Fibroblast of pulmonary artery (primary cell): ENCODE data around the gene MEGF9.
A peak's percentile ranks its signal among the peaks of the same experiment; 100 is the strongest.

Source experiments
- DNase-seq: peaks from one replicate; pipeline ENCODE4 v3.0.0-alpha.2; 2010; ENCODE audit warnings: low read depth
- H3K4me3 ChIP-seq: replicated peaks from 2 replicates; pipeline ENCODE4 v1.5.1; 2011; ENCODE audit warnings: low read depth, mild to moderate bottlenecking, control low read depth, low read length, moderate library complexity
- TF ChIP-seq, protein P1 (sequence below): IDR thresholded peaks from 2 replicates; pipeline ENCODE4 v1.5.1; 2011; ENCODE audit warnings: mild to moderate bottlenecking, control low read depth, low read length, inconsistent platforms; ENCODE audit errors: missing control alignments

Gene MEGF9

DNA sequence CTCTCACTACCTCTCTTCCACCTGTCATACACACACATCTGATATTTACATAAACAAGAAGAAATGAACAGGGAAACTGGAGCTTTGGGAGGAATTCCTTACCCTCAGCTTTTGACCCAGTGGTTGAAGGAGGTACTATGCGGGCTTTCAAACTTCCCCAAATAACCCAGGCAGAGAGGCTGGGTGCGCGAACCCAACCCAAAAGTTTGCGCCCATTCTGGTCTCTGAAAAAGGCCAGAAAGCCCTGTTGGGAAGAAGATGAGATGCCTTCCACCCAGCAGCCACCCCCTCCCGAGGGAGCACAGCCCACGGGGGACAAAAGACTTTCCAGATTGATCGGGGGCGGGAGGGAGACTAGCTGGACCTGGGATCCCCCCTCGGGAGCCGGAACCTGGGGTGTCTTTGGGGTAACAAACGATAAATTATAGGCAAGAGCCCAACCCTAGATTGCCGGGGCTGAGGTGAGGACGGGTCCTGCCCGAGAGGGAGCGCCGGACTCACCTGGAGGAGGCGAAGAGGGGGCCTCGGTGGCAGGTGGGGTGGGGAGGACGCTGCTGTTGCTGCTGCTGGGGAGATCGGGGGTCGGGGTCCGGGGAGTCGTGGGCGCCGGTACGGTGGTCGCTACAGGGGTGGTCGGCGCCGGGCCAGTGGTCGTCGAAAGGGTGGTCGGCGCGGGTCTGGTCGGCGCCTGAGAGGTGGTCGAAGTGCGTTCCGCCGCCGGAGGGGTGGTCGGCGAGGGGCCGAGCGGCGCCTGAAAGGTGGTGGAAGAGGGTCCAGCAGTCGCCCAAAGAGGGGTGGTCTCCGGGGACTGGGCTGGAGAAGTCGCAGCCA lies 798 bp downstream of the MEGF9 start:
- no peak for DNase-seq
- TF ChIP-seq, protein P1, sequence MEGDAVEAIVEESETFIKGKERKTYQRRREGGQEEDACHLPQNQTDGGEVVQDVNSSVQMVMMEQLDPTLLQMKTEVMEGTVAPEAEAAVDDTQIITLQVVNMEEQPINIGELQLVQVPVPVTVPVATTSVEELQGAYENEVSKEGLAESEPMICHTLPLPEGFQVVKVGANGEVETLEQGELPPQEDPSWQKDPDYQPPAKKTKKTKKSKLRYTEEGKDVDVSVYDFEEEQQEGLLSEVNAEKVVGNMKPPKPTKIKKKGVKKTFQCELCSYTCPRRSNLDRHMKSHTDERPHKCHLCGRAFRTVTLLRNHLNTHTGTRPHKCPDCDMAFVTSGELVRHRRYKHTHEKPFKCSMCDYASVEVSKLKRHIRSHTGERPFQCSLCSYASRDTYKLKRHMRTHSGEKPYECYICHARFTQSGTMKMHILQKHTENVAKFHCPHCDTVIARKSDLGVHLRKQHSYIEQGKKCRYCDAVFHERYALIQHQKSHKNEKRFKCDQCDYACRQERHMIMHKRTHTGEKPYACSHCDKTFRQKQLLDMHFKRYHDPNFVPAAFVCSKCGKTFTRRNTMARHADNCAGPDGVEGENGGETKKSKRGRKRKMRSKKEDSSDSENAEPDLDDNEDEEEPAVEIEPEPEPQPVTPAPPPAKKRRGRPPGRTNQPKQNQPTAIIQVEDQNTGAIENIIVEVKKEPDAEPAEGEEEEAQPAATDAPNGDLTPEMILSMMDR, result peak; percentile 7
- H3K4me3 ChIP-seq, result peak overlapping the region; percentile 74

DNA sequence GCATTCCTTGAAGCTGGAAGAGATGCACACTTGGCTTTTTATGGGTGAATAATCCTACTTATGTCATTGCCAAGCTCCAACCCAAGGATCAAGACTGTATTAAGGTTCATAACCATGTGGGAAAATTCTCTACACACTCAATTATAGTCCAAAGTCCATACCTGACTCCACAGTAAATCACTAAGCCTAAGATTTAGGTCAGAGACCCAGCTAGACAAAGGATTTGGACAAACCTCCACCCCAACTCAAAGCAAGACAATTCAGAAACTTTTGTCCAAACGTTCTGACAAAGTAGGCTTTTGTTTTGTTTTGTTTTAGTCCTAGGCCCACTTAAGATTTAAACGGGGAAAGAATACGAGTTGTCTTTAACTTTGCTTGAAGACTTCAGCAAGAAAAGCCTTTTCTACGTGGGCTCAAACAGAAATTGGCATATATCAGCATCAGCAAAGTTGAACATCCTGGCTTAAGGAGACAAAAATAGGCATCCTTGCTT lies 1.7 kb downstream of the MEGF9 start:
- TF ChIP-seq, protein P1, result no peak
- peak overlapping the region; percentile 74 for H3K4me3 ChIP-seq
- no peak for DNase-seq

GRCh38 chr9:120711841-120712538 lies 2.3 kb downstream of the MEGF9 start:
- H3K4me3 ChIP-seq, result peak overlapping the region; percentile 74
- TF ChIP-seq, protein P1, result no peak
- DNase-seq, result no peak

DNA sequence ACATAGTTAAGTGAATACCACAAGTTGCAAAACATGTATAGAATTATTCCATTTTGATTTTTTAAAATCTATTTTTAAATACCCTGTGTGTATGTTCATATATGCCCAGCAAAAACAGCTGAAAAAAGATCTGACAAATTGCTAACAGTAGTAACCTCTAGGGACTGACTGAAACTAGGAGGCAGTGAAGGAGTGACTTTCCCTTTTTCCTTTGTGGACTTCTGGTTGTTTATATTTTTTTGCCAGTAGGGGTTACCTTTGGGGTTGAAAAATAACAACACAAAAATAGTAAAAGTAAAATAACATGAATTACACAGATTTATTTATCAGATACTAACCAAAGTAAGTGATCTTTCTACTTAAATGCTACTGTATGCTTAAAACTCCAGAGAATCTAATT lies 2.9 kb downstream of the MEGF9 start:
- TF ChIP-seq, protein P1, result no peak
- H3K4me3 ChIP-seq, result no peak overlapping the region
- no peak for DNase-seq

DNA sequence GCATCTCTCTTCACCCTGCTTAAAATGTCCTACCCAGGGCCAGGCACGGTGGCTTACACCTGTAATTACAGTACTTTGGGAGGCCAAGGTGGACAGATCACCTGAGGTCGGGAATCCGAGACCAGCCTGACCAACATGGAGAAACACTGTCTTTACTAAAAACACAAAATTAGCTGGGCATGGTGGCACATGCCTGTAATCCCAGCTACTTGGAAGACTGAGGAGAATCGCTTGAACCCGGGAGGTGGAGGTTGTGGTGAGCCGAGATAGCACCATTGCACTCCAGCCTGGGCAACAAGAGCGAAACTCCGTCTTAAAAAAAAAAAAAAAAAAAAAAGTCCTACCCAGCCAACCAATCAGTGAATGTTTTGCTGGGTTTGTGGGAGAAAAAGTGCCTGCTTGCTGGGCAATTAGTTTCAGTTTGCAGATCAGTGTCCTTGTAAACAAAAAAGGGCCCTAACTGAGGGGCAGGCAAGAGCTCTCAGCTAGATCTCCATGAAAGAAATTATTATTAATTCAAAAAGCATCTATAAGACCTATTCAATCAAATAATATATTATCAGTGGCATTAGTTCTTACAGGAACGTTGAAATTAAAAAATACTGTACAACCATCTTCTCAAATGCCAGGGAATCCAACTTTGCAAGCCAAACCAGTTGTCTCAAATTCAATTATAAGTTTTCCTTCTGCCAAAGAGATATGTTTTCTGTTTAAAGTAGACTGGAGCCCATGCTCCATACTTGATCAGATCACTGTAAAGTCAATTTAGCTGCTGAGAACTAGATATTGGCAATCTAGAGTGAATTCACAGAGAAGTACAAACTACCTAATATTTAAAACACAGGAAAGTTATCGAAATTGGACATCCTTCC lies 3.9 kb downstream of the MEGF9 start:
- TF ChIP-seq, protein P1, result no peak
- no peak overlapping the region for H3K4me3 ChIP-seq
- no peak for DNase-seq

- TF ChIP-seq, protein P1, result no peak
- peak; percentile 56 for DNase-seq
- H3K4me3 ChIP-seq, result no peak overlapping the region
These were observed 5.6 kb downstream of the MEGF9 start for GRCh38 chr9:120708526-120709224.
